Tibial nerve (tissue), 4 donors: Measurements from ENCODE around the gene INS. TPM values are rescaled to one million over a fixed set of nuclear protein-coding genes. Genes with fewer than 3 reads are reported as not detected.

Experiments
- DNase-seq, 2 donors: peaks; one replicate each; pipeline ENCODE4 v3.0.0-alpha.2; 2019; ENCODE audit warnings: low spot score in 2 of 2
- H3K27ac ChIP-seq, 4 donors: fragments of 200-600 bp; sonication (generic) in 3 of 4; one replicate each; pipeline ENCODE4 v1.5.1; 2017 to 2019; ENCODE audit warnings: mild to moderate bottlenecking in 1 of 4
- H3K27me3 ChIP-seq, 2 donors: fragments of 200-600 bp; sonication (generic) in 1 of 2; one replicate each; pipeline versions ENCODE4 v1.5.1 to v1.6.0; 2017 to 2019
- H3K36me3 ChIP-seq, 3 donors: fragments of 200-600 bp; sonication (generic); one replicate each; pipeline ENCODE4 v1.5.1; 2018 to 2019
- H3K4me1 ChIP-seq, 4 donors: fragments of 200-600 bp; sonication (generic) in 3 of 4; one replicate each; pipeline ENCODE4 v1.5.1; 2017 to 2019
- H3K4me3 ChIP-seq, 4 donors: fragments of 200-600 bp; sonication (generic) in 3 of 4; one replicate each; pipeline ENCODE4 v1.5.1; 2017 to 2019; ENCODE audit warnings: mild to moderate bottlenecking in 1 of 4, moderate library complexity in 1 of 4
- H3K9me3 ChIP-seq, 4 donors: fragments of 200-600 bp; sonication (generic) in 3 of 4; one replicate each; pipeline ENCODE4 v1.5.1; 2017 to 2019
- EP300 ChIP-seq, 2 donors: sonication (generic); formaldehyde crosslinking; IDR thresholded peaks; one replicate each; pipeline ENCODE4 v1.6.1; 2017; ENCODE audit warnings: antibody characterized with exemption in 2 of 2, mild to moderate bottlenecking in 1 of 2
- POLR2A ChIP-seq, 2 donors: fragments of 450-650 bp; IDR thresholded peaks; one replicate each; pipeline ENCODE4 v1.6.1; 2017; ENCODE audit warnings: antibody characterized with exemption in 2 of 2, mild to moderate bottlenecking in 2 of 2, moderate library complexity in 2 of 2
- WGBS, 2 donors: methylation state at CpG; one replicate each; pipeline ENCODE4 v1.1.5; 2018; 5-methylcytosine and 5-hydroxymethylcytosine counted together
- total RNA-seq, 4 donors: library from RNA; depleted of rRNA; stranded (reverse); fragments of >200 nt; gene quantifications; one replicate each; pipeline ENCODE4 v1.1.0, GENCODE V29; 2016
- TF ChIP-seq, protein P1 (sequence below), 5 experiments: fragments of 200-600 bp in 3 of 5; fragments of 450-650 bp in 2 of 5; sonication (generic) in 3 of 5; IDR thresholded peaks; one replicate each; pipeline ENCODE4 v1.5.1; 2016 to 2019; ENCODE audit warnings: antibody characterized with exemption in 5 of 5, mild to moderate bottlenecking in 3 of 5, moderate library complexity in 2 of 5

Gene INS
- total RNA-seq, 4 donors from 2014 or later: 1.8 TPM; not detected in 3

DNA sequence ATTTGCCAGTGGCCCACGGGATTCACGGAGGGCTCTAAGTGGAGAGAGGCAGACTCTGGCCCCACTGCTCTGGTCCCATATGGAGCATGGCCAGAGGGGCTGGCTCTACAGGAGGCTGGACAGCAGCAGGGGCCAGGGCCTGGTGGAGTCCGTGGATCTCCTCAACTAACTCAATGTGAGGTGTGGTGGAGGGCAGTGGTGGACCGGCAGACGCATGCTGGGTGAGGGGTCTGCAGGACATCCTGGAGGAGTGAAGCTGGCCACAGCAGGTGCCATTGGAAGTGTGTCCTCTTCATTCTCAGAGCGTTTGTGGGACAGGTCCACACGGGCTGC lies 37.4 kb downstream of the INS start:
- H3K27me3 ChIP-seq: peaks cover 0 to 24% of the 10 kb centered on the region in 2 donors
- no peak overlapping the region for H3K27ac ChIP-seq
- no peaks in the 10 kb centered on the region for H3K36me3 ChIP-seq
- H3K9me3 ChIP-seq: no peaks in the 10 kb centered on the region
- no peak overlapping the region for H3K4me3 ChIP-seq
- DNase-seq: no peak
- 85 to 90% methylated on average over 7 of the region's 7 CpGs for WGBS, 2 donors
- H3K4me1 ChIP-seq: peaks cover 0 to 17% (median 0%) of the 10 kb centered on the region in 4 donors
- TF ChIP-seq, protein P1, sequence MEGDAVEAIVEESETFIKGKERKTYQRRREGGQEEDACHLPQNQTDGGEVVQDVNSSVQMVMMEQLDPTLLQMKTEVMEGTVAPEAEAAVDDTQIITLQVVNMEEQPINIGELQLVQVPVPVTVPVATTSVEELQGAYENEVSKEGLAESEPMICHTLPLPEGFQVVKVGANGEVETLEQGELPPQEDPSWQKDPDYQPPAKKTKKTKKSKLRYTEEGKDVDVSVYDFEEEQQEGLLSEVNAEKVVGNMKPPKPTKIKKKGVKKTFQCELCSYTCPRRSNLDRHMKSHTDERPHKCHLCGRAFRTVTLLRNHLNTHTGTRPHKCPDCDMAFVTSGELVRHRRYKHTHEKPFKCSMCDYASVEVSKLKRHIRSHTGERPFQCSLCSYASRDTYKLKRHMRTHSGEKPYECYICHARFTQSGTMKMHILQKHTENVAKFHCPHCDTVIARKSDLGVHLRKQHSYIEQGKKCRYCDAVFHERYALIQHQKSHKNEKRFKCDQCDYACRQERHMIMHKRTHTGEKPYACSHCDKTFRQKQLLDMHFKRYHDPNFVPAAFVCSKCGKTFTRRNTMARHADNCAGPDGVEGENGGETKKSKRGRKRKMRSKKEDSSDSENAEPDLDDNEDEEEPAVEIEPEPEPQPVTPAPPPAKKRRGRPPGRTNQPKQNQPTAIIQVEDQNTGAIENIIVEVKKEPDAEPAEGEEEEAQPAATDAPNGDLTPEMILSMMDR (IDR thresholded peaks at IDR 0.05): no peak
- TF ChIP-seq EP300 (IDR thresholded peaks at IDR 0.05): no peak

DNA sequence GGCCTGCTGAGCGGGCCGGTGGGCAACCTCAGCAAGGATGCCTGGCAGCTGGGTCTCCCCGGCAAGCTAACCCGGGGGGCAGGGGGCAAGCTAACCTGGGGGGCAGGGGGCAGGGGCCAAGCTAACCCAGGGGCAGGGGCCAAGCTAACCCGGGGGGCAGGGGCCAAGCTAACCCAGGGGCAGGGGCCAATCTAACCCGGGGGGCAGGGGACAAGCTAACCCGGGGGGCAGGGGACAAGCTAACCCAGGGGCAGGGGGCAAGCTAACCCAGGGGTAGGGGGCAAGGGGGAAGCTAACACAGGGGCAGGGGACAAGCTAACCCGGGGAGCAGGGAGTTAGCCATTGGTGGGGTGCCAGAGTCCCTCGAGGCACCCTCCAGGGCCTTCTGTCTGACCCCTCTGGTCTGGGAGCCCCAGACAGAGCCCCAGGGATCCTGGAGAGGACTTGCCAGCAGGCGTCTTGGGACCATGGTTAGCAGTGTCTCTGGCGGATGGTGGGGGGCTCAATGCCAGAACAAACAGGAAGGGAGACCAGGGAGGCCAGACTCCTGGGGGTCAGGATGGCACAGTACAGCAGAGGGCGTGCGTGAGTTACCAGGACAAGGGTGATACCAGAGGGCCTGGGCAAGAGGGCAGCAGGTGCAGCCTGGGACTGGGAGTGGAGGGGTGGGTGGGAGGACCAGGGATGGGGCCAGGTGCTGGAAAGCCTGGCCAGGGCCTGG lies 37.9 kb downstream of the INS start:
- TF ChIP-seq POLR2A (IDR thresholded peaks at IDR 0.05) (no peak), EP300 (IDR thresholded peaks at IDR 0.05) (no peak)
- TF ChIP-seq, protein P1 (IDR thresholded peaks at IDR 0.05): no peak
- peaks cover 0 to 17% (median 0%) of the 10 kb centered on the region in 4 donors for H3K4me1 ChIP-seq
- H3K9me3 ChIP-seq: peaks cover 0 to 1% (median 0%) of the 10 kb centered on the region in 4 donors
- WGBS, 2 donors: 61 to 62% methylated on average over 8 to 12 of the region's 13 CpGs
- H3K27ac ChIP-seq: no peak overlapping the region
- H3K36me3 ChIP-seq: no peaks in the 10 kb centered on the region
- DNase-seq: no peak
- H3K27me3 ChIP-seq: peaks cover 0 to 24% of the 10 kb centered on the region in 2 donors
- no peak overlapping the region for H3K4me3 ChIP-seq

DNA sequence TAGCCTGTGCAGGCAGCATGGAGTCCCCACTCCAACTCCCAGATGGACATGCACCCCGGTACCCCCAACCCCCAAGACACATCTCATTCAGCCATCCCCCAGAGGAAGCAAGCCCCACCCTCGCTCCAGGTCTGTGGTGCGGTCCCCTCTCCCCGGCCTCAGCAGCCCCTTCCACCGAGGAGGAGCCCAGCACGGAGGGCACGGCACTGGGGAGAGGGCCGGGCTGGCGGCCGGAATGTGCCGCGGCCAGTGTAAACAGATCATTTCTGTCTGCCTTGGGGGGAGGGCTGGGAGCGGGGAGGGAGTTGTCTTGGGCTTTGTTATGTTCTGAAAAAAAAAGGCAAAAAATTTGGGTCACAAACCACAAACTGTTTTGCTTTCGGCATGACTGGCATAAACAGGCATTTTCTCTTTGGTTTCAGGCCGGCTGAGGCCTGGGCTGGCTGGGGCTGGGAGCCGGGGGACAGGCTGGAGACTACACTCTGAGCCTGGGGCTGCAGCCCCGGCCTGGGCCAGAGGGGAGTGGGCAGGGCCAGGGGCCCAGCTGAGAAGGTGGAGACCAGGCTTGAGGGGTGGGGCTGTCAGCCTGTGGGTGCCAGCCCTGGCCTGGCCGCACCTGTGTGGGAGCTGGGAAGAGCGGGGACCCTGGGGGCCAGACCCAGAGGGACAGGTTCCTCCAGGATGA lies 38.6 kb downstream of the INS start:
- 21 to 29% methylated on average over 15 to 19 of the region's 19 CpGs for WGBS, 2 donors
- DNase-seq: no peak

DNA sequence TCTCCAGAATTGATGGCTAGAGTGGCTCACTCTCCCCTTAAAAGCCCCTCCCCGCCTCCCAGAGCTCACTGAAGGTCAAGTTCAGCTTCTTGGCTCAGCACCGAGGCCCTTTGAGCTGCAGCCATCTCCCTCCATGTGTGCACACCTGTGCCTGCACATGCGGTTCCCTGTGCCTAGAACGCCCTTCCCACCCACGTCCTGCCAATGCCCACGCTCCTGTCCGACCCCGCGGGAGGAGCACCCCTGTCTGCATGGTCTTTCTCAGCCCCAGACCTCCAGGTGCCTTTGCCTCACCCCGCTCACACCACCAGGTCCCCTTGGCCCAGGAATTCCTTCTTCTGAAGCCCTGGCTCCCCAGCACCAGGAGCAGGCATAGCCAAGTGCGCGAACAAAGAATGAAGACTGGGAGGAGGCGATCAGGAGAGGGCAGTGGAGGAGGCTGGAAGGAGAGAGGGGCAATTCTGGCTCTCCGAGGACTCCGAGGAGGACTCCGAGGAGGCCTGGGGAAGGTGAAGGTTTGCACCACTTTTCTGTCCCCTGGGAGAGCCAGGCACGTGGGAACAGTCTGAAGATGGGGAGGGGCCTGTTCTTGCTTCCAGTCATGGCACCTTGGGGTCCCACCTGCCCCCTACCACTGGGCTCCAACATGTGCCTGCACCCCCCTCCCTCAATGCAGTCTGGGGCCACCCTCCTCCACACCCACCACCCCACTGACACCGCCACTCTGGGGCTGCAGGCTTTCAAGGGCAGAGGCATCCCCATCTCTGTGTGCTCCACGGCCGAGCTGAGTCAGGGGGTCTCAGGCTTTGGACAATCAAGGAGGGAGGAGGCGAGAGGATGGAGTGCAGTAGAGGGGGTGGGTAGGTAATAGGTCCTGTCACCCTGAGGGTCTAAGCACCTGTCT lies 39.5 kb downstream of the INS start:
- peaks cover 0 to 17% (median 0%) of the 10 kb centered on the region in 4 donors for H3K4me1 ChIP-seq
- H3K27me3 ChIP-seq: peaks cover 0 to 24% of the 10 kb centered on the region in 2 donors
- no peak for DNase-seq
- H3K27ac ChIP-seq: no peak overlapping the region
- H3K9me3 ChIP-seq: peaks cover 0 to 17% (median 0%) of the 10 kb centered on the region in 4 donors
- no peak overlapping the region for H3K4me3 ChIP-seq
- no peaks in the 10 kb centered on the region for H3K36me3 ChIP-seq
- 81 to 82% methylated on average over 21 of the region's 21 CpGs for WGBS, 2 donors
- TF ChIP-seq, protein P1 (IDR thresholded peaks at IDR 0.05): no peak
- TF ChIP-seq EP300 (IDR thresholded peaks at IDR 0.05): no peak
- TF ChIP-seq POLR2A (IDR thresholded peaks at IDR 0.05): no peak

More for the DNA sequence above, 38.6 kb downstream of the INS start:
- peaks cover 0 to 24% of the 10 kb centered on the region in 2 donors for H3K27me3 ChIP-seq
- H3K27ac ChIP-seq: no peak overlapping the region
- H3K36me3 ChIP-seq: no peaks in the 10 kb centered on the region
- peaks cover 0 to 8% (median 0%) of the 10 kb centered on the region in 4 donors for H3K9me3 ChIP-seq
- TF ChIP-seq, protein P1 (IDR thresholded peaks at IDR 0.05): no peak
- TF ChIP-seq POLR2A (IDR thresholded peaks at IDR 0.05) (no peak), EP300 (IDR thresholded peaks at IDR 0.05) (no peak)
- peaks cover 0 to 17% (median 0%) of the 10 kb centered on the region in 4 donors for H3K4me1 ChIP-seq
- no peak overlapping the region for H3K4me3 ChIP-seq
